NCI-H748 (cell line): ENCODE measurements around the gene FOXS1.
A peak's percentile ranks its signal among the peaks of the same experiment; 100 is the strongest.

Experiments used
- DNase-seq: peaks from one replicate; lab custom pipeline; 2025; ENCODE audit not compliant: unreplicated experiment; lab: John Stamatoyannopoulos, UW

The FOXS1 gene

GRCh38 chr20:31845300-31845863, at the start of gene FOXS1:
Gene FOXS1, minus strand, starts transcription at chr20:31845604. Its CDS starts 62 bp downstream, at chr20:31845542.
- no peak for DNase-seq

GRCh38 chr20:31890646-31891045, 45.2 kb upstream of the FOXS1 start:
- DNase-seq = no peak

- no peak for DNase-seq
Measured at GRCh38 chr20:31883829-31884228, 38.4 kb upstream of the FOXS1 start.

DNA sequence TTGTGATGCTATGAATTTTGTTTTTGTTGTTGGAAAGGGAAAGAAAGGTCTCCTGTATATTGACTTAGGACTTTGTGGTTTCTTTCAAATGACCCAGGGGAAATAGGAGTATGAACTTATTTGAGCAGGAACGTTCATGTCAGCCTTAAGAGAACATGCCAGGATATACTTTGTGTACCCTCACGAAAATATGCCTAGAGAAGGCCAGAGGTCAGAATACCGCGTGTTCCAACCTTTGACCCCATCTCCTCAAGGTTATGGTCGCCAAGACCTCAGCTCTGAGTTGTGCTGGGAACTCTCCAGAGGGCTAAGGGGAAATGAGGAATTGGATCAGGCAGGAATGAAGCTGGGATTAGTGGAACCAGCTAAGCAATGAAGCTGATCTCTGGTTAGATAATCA, 36.5 kb upstream of the FOXS1 start:
- DNase-seq = no peak

GRCh38 chr20:31879143-31879987, 34.0 kb upstream of the FOXS1 start:
- DNase-seq = peak; percentile 98

DNA sequence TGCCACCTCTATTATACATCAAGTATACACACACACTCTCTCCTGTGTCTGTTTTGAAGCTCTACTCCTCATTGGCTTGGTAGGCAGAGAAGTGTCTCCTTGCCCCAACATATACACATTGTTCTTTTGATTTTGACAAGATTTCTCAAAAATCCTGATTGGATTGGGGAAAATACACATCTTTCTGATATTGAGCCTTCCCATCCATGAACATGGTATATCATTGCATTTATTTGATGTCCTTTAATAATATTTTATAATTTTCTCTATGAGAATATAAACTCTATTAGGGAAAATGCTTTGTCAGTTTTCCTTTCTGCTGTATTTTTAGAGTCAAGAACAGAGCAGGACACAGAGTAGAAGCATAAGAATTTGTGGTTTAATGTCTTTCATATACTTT, 32.3 kb upstream of the FOXS1 start:
- no peak for DNase-seq

- DNase-seq = no peak
Measured at GRCh38 chr20:31875671-31876070, 30.3 kb upstream of the FOXS1 start.

DNA sequence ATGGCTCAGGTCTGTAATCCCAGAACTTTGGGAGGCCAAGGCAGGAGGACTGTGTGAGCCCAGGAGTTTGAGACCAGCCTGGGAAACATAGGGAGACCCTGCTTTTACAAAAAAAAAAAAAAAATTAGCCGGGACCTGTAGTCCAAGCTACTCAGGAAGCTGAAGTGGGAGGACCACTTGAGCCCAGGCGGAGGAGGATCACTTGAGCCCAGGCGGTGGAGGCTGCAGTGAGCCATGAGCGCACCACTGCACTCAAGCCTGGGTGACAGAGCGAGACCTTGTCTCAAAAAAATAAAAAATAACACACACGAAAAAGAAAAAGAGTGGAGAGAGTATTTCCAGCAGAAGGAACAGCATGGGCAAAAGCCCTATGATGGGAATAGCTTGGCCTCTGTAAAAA, 27.0 kb upstream of the FOXS1 start:
- no peak for DNase-seq

- no peak for DNase-seq
Measured at GRCh38 chr20:31871618-31871954, 26.2 kb upstream of the FOXS1 start.

DNA sequence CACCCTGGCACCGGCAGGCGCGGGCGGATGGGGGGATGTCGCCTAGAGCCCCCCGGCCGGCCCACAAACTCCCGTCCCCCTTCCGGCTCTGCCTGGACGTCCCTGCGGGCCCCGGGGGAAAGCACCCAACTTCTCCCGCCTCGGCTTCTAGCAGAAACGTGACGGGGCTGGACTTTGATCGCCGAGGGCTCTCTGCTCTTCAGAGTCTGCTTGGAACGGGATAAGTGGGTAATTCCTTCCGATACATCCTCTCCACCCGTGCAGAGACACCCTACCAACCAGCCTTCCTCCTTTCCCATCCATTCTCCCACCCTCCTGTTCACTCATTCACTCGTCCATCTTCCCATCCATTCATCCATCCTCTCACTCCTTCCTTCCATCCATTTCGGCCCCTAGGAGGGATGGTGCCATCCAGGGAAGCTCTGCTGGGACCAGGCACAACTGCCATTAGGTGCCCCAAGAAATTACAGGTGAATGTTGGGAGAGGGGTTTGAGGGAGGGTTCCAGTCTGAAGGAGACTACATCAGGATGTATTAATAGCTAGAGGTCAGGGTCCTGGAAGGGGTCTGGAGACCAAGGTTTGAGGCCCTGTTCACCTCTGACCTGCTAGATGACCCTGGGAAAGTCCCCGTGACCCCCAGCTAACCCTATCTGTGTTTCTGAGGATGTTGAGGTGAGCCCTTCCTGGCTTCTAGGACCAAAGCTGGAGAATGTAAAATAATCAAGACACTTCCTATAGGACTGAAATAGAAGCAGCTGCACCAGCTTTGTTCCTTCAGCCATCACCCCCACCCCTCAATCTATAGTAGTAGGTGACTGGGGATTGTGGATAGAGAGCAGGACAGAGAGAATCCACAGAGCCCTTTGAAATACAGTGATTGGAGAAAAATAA, 25.6 kb upstream of the FOXS1 start:
- DNase-seq = no peak

DNA sequence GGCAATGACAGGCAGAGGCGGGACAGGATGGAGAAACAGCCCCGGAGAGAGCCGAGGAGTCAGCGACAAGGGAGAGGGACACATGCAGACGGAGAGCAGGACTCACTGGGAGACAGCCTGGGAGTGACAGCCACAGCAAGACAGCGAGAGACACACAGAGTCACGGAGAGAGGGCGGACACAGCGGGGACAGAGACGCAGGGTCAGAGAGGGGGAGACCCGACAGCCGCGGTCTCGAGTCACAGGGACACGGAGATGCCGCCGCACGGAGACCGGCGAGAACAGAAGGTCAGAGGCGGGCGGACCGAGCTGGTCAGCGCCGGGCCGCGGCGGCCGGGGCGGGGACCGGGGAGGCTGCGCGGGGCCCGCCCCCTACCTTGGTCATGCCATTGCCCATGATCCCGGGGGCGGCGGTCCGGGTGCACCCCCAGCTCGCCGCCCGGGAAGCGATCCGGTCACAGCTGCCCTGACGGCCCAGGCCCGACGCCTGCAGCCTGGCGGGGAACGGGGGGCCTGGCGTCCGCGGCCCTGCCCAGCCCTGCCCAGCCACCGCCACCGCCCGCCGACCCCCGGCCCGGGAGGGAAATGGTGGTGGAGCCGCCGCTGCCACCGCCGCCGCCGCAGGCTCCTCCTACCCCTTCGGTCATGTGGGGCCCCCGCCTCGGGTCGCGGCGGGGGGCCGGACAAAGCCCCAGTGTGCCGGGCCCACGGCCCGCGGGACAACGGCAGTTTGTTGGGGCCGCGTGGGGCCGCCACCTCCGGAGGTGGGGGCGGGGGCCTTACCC, 24.7 kb upstream of the FOXS1 start, which contains the start of the genes DUSP15 and TTLL9:
DUSP15 (minus strand) TSS at position 586 of the 784 bp plus-strand sequence; CDS start at position 396, 190 bp downstream.
TTLL9 (plus strand) TSS at position 693 of the 784 bp plus-strand sequence. CDS start 493 bp downstream, outside the sequence.
- DNase-seq = peak; percentile 48

DNA sequence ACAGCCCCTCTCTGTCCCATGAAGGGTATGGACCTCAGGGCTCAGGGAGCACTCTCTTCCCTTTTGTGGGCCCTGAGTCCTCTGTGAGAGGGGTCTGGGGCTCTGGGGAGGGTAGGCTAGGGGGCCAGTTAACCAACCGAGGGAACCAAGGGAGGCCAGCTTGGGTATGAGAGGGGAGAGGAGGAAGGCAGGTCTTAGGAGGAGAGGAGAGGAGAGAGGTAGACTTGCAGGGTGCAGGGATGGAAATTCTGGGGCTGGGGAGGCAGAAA, 24.2 kb upstream of the FOXS1 start:
- no peak for DNase-seq

GRCh38 chr20:31868853-31869672, 23.7 kb upstream of the FOXS1 start:
- no peak for DNase-seq

GRCh38 chr20:31866221-31866620, 20.8 kb upstream of the FOXS1 start:
- no peak for DNase-seq

GRCh38 chr20:31864521-31865400, 19.4 kb upstream of the FOXS1 start:
- DNase-seq = no peak

DNA sequence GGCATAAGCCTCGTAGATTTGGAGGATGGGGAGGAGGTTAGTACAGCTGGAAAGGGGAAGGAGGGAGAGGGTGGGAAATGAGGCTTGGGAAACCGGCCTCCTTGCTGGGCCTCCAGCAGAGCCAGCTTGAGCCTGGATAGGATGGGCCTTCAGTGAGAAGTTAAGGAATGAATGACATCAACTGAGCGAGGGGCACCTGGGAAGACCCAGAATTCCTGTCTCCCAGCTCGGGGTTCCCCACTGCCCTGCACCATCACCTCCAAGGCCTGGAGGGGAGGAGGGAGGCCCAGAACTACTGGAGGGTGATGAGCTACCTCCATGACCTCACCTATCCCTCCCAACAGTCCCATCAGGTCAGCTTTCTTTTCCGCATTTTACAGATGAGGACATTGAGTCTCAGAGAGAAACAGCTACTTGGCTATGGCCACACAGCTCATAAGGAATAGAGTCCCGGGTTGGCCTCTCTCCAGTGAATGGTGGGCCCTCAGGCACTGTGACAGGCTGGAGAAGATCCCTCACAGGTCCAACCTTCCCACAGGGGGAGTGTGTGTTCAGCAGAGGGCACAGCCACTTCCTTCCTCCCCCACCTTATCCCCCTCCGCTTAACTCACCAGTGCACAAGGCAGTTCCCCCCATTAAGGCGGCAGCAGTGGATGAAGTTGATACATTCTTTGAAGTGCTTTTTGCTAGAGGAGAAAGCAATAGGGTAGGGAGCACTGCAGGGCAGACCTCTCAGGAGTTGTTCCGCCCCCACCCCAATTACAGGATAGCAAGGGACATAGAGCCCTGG, 18.1 kb upstream of the FOXS1 start:
- no peak for DNase-seq

DNA sequence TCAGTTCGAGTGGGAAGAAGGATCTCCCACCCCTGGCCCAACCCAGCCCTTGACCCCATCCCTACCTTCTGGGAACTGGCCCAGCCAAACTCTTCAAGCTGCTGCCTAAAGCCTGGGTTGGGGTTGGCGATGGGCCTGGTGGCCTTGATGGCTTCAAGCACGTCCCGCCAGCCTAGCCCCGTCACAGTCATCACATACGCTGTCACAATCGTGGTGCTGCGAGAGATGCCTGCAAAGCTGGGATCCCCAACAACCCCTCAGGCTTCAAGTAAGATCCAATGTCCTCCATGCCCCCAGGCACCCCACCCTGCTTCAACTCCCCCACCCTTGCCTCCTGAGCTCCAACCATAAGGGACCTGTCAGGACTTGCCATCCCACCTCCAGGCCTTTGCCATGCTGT, 17.1 kb upstream of the FOXS1 start:
- DNase-seq = no peak

GRCh38 chr20:31862157-31862470, 16.7 kb upstream of the FOXS1 start:
- DNase-seq = no peak
